OCI-M2 (cell line): ENCODE data around the gene DAND5.

ENCODE experiments used
- DNase-seq: peaks from one replicate; lab custom pipeline; 2025; ENCODE audit not compliant: unreplicated experiment; lab: John Stamatoyannopoulos, UW

The DAND5 gene

DNA sequence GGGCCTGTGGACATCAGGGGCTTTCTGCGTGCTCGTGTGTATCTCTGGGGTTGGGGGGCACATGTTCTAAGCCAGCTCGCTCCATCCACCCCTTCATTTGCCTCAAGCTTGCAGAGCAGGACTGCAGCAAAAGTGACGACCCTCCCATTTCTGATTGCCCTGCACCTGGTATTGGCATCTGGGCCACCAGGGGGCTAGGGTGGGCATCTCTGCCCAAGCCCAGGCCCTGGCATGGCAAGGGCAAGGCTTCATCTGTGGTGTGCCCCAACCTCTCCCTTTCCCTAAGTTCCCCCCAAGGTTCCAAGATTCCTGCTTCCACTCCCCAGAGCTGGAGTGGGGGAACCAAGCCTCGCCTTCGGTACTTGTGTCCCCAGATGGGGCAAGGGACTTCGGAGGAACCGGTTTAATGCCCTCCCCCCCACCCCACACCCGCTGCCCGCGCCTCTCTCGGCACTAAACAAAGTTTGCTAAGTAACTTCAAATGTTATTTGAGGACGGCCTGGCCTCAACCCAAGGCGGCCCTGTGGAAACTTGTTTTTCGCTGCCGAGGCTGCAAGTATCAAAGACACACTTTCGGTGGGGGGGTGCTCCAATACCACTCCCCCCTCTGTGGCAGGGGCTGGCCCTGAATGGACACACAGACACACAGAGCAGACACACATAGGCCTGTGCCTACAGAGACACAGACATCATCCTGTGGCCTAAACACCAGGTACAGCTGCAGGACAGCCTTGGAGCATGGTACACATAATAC, 38.1 kb downstream of the DAND5 start:
- DNase-seq, result no peak

DNA sequence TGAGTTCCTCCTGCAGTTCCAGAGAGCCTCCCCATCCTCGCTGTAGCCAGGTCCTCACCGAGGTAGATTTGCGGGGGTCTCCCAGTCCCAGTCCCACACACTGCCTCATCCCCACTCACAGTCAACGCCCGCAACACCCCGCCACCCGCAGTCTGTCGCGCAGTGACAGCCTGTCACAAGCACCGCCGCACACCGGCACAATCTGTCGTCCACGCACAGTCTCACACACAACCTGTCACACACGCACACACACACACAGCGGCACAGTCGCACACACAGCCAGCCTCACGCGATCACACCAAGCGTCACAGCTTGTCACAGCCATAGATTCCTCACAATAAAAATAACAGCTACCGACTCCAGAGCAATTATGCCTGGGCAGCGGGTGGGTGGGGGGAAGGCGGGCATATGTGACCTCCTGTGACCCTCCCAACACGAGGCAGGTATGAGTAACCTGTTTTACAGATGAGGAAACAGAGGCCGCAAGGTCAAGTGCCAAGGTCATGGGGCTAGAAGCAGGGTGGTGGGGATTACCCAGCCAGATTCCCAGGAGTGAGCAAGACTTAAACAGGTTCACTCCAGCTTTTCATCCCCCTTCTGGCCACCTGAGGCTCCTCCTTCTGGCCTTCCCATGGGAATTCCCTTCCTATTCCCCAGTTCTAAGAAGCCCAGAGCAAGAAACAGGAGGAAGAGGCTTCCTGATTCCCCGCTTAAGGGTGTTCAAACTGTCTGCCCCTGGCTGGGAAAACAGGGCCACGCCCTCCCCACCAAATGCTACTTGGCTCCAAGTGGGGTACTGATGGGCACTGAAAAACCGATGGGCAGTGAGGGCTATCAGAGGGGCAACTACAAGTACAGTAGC, 39.8 kb downstream of the DAND5 start:
- DNase-seq, result no peak

DNA sequence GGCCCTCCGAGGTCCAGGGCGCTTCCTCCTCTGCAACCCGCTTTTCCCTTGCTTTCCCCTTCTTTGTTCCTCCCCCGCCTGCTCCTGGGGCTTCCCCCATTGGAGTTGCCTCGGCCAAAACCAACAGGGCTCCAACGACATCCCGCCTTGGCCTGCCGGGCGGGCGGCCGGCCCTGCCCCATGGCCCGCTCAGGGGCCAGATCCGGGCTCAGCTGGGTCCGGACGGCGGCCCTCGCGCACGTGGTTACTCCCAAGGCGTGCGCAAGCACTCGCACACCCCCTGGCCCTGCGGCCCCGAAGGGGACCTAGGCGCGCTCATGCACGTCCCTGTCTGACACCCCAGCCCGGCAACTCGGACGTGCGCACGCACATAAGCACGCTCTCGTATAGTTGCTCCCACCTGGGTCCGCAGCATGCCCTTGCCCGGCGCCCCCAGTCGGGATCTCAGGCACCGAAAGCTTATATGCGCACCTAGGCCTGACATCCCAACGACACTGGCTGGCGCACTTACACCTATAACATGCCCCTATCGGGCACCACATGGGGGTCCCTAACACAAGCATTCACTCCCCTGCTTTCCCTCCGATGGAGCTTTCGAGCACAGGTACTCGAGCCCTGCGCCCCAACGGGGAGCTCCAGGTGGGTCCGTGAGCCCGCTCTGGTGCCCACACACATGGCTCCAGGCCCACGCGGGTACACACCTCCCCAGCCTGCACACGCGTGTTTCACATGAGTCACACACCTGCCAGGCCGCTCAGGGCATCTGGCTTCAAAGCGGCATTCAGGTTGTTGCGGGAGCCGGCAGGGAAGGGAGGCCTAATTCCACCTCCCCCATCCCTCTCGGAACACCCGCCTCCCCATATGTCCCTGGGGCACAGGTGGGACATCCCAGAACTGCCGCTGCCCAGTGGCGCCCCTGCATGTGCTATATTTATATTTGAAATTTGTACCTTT, 40.9 kb downstream of the DAND5 start:
- no peak for DNase-seq

DNA sequence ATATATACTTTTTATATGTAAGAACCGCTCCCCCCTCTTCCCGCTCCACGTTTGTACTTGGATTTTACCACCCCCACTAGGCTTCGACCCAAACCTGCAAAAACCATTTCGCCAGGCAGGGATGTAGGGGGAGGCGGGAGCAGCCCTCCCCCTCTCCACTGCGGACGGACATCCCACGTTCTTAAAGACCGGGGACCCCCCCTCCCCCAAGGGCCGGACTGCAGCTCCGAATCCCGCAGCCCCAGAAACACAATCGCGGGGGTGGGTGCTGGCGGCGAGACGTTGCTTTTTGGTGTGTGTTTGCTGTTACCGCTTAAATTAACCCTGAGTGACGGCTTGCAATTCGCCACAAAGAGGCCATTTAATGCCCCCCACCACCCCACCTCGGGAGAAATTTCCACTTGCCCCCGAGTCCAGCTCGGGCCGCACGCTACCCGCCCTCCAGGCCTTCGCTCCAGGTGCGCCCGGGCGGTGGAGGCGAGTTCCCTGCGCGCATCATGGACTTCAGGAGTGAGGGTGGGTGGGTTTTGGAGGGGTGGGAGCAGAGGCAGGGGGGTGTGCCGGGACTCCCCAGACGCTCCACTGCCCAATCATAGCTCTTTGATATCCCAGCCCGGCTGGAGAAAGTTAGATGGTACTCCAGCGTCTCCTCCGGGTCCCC, 41.7 kb downstream of the DAND5 start:
- no peak for DNase-seq

DNA sequence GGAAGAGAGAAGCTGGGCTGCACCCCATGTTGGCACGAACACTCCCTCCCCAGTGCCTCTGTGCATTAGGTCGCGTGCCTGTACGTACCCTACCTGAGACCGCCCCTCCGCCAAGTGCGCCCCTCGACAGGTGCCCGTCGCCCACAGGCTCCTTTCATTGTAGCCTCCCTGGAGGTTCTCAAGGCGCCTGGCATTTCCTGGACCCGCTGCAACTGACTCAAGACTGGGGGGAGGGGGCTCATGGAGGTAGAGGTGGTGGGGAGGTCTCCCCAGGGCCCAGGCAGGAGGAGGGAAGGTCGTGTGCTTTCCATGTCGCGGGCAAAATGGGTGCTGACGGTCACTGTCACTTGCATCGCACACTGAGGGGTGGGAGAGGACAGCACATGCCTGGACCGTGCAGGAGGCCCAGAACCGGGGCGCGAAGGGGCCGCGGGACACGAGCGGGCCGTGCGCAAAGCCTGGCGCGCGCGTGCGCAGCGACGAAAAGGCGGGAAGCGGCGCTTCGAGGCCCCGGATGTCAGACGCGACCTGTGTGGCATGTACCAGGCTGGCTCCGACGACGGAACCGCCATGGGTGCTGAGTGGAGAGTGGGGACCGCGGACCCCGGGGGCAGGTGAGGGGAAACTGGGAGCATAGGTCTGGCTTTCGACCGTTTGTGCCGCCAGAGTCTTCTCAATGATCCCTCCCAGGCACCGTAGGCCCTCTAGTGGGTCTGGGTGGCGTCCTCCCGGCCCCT, 42.4 kb downstream of the DAND5 start:
- no peak for DNase-seq

DNA sequence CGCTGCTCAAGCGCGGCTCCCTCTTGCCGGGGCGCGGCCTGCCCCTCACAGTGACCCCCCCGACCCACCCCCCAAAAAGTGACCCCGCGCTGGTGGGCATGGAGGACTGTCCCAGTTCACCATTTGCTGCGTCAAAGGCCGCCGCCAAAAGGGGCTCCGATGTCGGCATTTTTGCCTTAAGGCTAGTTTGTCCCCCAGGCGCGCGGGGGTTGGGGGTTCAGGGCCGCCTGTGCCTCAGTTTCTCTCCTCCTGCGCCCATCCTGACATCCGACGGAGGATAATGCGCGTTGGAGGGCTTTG, 43.0 kb downstream of the DAND5 start:
- no peak for DNase-seq

DNA sequence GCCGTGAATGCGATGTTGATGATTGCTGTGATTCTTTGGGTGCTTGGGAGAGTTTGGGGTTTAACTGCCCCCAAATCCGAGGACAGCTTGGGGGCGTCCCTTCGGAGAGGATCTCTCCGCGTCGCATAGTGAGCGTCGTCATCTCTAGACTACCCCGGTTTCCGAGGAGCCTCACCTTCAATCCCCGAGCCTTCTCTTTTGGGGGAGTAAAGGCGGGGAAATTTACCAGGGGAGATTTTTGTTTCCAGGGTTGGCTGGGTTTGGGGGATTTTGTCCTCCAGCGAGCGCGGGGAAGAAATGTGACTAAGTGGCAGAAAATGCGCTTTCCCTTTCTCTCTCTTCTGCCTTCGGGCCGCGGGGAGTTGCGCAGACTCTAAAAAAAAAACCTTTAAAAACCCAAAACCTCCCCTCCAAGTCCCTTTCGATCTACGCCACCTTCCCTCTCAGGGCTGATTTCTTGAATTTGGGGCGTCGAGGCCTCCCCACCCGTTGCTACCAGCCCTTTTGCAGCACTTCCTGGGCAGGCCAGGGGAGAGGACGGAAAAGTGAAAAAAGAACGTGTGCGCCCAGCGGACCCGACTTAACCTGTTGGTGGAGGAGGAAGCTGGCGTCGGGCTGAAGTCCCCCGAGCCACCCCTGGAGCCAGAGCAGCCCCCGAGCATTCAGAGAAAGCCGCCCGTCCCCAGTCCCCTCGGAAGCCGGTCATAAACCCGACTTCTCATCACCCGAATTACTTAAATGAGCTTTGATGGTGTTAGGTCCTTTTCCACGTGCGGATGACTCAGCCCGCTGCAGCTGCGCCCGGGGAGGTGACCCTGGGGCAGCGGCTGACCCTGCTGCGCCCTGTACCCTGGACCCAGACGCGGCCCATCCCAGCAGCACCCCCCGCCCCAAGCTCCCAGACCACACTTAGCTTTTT, 43.6 kb downstream of the DAND5 start:
- DNase-seq, result no peak

DNA sequence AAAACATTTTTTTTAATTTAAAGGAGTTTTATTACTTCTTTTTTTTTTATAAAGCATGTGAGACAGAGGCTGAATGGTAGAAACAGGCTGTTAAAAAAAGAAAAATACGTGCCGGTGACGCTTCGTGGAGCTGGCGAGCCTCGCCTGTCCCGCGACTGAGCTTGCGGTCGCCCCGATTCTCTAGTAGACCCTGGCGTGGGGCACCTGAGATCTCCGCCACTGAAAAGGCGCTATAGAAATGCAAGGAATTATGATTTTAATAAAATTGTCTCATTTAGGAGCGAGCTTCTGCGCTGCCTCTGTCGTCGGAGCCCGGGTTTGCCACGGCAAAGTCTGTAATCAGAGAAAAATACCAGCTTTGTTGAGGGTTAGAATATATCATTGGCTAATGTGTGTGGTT, 44.3 kb downstream of the DAND5 start:
- no peak for DNase-seq

DNA sequence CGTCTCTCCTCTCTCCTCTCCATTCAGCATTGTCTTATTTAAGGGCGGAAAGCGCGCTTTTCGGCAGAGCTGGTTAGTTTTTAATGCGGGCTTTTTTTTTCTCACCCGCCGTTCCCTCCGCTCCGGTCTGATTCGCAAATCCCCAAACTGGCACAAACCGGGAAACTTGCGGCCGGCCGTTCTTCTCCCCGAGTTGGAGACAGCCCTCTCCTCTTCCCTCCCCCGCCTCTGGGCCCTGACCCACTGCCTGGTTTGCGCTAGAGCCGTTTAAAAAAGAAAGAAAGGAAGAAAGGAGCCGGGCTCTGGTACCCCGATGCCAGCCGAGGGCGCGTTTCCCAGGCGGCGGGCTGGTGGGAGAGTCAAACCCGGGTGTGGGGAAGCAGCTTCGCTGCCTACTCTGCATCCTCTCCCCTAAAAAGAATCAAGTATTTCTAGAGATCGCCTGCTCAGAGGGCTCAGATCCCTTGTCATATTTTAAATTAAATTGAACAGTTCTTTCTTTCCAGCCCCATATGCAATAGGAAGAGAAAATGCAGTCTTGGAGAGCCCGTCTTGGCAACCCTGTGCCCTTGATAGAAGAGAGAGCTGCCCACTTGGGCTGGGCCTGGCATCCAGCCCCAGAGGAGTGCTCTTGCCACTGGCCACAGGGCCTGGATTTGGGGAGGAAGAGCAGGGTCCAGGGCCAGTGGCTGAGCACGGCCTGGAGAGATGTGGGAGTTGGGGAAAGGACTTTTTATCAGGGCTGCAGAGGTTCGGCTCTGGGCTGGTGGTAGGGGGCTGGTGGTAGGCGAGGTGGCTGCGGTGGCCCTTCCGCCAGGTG, 44.9 kb downstream of the DAND5 start:
- no peak for DNase-seq

DNA sequence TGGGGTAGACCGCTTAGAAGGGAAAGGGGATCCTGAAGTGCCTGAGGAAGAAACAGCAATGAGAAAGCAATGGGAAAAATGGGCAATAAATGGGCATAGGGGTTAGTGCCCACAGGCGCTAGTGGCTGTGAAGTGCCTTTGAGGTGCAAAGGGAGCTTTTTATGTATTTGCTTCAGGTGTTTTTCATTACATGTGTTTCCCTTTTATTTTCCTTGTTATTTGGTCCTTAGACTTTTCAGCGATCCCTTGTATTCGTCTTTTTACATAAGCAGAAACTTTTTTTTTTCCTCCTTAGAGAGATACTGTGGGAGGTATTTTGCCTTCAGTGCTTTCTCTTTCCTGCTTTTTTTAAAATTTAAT, 45.5 kb downstream of the DAND5 start:
- no peak for DNase-seq

DNA sequence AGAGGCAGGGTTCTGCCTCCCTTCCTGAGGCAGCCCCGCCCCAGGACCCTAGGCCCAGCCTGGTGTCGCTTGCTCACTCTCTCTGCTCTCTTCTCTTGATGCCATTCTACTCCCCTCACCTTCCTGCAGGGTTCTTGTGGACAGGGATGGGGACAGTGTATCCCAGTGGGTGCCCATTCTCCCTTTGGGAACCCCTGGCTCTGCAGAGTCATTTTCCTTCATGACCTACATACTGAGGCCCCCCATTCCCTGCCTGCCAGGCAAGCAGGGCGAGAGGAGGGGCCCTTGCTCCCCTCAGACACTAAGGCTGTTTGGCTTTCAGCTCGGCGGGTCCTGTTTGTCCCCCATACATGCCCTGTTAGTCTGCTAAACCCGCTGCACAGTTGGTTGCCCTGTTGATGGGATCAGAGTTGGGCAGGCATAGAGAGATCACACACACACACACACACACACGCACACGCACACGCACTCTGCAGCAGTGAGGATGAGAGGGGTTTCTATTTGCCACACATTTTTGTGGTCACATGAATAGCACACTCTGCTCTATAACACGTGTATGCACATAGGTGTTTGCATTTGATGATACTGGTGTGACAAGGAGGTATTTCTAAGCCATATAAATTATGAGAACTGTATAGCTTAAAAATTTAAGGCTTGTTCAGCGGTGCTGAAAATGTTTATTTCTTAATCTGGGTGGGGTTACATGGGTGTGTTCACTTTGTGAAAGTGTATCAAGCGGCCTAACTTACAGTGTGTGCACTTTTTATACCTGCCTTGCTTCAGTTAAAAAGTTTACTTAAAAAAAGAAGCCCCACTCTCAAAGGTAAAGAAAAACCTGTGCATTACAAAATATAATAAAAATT, 46.2 kb downstream of the DAND5 start:
- no peak for DNase-seq

DNA sequence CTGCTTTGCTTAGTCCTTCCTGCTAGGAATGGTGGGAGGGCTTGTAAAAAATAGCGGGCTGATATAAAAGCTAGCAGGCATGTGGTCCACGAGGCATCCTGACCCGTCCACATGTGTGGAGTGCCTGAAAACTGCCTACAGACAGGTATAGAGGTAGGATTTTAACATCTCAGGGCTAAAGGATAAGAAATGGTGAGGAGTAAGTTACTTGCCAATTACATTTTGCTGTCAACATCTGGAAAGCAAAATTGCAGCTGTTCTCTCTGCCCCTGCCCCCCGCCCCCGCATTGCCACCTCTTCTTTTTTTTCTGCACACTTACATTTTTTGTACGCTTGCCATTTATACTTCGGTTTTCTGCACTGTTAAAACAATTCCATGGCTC, 46.9 kb downstream of the DAND5 start:
- no peak for DNase-seq

DNA sequence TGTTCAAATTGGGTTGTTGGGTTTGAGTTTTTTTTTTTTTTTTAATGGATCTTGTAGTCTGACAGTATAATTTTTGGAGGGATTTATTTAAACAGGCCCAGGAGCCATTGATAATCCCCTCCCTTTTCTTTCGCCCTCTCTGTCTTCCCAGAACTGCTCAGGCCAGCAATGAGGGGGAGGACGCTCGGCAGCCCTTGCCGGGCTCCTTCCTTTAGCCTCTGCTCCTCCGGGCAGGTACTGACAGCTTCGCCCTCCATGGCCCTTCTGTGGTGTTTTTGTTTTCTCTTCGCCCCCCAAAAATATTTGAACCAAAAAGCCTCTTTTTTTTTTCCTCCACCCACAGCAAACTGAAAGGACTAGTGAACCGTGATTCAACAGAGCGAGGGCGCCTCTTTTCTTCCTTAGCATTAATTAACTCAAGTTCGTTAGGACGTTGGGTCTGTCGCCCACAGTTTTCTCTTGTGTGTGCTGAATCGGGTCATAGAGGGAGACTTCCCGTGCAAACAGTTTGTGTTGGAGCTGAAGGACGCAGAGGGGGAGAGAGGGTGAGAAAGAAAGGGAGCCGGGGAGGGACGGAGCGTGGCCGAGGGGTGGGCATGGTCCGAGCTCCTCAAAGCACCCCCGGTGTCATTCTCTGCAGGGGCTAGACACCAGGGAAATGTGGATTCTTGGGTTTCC, 47.4 kb downstream of the DAND5 start:
- DNase-seq, result no peak

DNA sequence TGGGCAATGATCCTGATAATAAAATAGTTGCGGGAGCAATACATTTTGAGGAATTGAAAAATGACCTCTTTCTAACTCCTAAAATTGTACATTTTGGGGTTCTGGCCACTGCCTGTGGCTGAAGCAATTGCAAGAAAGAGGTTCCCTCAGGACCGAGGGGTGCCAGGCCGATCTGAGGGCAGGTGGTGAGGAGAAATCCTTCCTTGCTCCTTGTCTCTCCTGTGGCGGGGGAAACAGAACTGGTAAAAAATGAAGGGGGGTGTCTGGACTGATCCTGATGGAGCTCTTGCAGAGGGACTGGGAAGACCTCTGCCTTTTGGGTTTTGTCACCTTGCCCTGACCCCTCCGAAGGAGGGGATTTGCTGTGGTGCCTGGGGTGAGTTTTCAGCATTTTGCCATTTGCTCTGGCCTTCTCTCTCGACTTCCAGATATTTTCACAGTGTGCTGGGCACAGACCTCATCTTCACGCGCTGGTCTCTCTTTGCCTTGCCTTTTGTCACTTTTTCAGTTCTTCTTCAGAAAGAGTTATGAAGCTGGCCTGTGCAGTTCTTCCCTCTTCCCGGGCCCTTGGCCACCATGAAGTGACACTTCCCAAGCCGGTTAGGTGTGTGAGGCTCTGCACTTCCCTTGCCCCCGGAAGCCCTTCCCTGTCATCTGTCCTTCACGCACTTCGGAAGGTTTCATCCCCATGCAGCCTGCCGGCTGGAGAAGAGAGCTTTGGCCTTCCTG, 48.1 kb downstream of the DAND5 start:
- no peak for DNase-seq

DNA sequence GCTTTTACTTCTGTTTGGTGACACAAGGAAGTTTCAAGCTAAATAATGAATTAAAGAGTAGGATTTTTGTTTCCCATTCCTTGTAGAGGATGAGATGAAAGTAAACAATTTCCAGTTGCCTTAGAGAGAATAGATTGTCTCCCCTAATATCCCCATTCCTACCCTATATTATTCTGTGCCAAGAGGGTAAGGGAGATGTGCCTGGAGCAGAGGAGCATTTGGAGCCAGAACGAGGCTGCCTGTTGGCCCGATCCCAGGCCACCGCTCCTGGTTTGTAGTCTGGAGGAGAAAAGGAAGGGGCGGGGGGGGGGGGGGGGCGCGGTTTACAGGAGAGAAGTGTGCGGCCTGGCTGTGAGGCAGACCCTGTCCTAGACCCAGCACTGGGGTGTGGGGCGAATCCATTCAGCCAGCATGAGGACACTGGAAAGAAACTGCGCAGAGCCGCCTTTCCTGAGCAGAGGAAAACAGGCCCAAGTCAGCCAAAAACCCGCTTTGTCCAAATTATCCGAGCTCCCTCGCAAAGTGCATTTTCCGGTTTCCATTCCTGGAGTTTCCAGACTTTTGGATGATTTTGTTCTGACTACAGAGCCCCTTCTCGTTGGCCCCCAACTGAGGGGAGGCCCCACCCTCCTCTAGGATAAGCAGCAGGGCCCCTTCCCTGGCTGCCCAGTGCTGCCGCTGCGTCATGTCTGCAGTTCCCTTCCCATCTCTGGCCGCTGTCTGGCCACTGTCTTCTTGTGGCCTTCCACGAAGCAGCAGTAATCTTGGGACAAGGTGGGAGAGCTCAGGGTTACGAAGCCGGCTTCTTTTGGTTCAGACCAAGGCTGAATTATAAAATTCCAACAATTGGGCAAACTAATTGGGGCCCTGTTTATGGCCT, 48.9 kb downstream of the DAND5 start:
- DNase-seq, result no peak
